Measurements from ENCODE around the gene FGF21. TPM values are rescaled to one million over a fixed set of nuclear protein-coding genes. Genes with fewer than 3 reads are reported as not detected.
A peak's percentile ranks its signal among the peaks of the same experiment; 100 is the strongest.

FGF21 gene
- total RNA-seq, 4 donors from 2014 or later, result not detected

DNA sequence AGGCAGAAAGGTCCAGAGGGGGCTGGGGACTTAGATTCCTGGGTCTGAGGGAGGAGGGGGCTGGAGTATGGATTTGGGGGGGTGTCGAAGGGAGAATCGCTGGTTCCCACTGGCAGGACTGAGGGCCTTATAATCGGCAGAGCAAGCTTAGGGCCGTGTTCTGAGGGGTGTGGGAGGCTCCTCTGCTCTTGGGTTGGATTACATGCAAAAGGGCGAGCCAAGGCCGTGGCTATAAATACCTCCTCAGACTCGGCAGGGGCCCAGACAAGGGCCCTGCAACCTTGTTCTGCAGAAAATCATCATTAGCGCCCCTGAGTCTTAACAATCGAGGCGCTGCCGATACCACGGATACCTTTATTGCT lies 35.1 kb upstream of the FGF21 start:
- no peak for TF ChIP-seq CTCF (IDR thresholded peaks at IDR 0.05)
- ATAC-seq (ENCODE audit: low FRiP score) (no peak), DNase-seq (ENCODE audit: low spot score) (no peak)

DNA sequence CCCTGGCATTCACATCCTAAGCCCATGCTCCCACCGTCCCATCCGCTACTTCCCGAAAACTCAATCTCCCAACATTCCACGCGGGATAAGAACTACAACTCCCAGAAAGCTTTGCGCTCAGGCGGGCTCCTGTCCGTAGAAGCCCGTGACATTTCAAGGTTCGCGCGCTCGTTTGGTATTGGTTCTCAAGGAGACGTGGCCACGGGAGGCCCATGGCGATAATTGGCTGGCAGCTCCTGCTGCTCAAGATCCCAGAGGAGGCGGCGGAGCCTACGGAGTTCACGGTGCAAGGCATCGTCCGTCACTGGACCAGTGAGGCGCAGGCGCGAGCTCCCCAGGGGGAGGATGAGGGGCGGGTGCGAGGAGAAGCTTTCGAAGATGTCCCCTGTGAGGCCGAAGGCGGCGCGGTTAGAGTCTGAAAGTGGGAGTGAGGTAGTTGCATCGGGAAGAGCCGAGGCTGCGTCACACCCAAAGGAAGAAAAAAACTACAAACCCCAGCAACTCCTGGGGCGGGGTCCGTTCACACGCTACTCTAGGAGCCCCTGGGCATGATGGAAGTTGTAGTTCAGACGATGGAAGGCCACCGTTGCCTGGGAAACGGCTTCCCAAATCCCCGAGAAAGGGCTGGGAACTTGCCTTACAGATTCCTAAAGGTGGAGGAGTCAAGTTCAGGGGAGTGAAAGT lies 34.6 kb upstream of the FGF21 start:
- DNase-seq (ENCODE audit: low spot score) (peak; percentile 99), ATAC-seq (ENCODE audit: low FRiP score) (peak; percentile 91)
- no peak for TF ChIP-seq CTCF (IDR thresholded peaks at IDR 0.05)

GRCh38 chr19:48722196-48722708 lies 33.1 kb upstream of the FGF21 start:
- ATAC-seq (ENCODE audit: low FRiP score) (no peak), DNase-seq (ENCODE audit: low spot score) (no peak)
- TF ChIP-seq CTCF (IDR thresholded peaks at IDR 0.05), result no peak

DNA sequence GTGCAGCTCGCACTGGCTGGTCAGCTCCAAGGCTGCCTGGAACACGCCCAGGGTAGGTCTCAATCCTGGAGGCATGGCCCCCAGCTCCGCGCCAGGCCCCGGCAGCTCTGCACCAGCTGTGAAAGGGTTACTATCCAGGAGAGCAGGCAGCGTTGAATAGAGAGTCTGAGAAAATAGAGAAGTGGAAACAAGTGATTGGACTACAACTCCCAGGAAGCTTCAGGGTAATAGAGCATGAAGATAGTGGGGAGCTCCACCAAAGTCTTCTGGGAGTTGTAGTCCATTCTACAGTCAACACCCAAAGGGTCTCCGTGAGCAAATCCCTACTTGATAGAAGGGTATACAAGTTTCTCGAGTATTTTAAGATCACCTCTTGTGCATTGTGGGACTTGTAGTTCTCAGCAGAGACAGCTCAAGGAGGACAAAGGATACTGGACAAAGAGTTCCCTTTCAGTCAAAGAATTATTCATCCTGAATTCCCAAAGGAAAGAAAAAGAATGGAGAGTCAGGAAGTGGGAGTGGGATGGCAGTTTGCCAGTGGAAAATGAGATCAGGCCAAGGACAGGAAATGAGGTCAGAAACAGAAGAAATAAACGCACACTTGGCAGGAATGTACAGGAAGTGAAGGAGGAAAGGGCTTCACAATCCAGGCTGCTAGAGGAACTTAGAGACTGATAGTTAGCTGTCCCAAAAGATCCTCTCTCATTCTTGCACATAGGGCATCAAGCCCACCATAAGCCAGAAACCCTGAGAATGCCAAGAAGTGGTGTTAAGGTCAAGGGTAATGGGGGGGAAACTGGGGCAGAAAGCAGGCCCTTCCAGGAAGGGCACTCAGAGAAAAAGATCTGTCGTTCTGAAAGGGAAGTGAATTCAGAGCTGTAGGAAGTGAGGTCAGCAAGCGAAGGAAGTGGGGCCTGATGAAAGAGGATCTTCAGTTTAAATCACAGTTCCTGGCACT lies 30.2 kb upstream of the FGF21 start:
- no peak for DNase-seq (ENCODE audit: low spot score)
- no peak for TF ChIP-seq CTCF (IDR thresholded peaks at IDR 0.05)
- ATAC-seq (ENCODE audit: low FRiP score), result no peak

DNA sequence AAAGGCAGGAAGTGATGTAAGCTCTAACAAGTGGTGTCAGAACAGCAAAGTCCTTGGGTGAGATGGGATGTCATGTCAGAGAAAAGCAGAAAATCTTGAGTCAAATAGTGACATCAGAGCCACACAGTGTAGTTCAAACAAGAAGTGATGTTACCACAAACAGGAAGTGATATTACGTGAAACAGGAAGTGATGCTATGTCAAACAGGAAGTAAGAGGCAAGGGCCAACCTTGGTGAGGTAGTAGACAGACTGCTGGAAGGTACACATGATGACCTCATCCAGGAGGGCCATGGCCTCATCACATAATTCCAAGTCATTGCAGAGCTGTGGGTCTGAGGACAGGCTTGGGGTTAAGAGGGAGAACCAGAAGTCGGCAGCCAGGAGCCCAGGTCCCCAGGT lies 28.8 kb upstream of the FGF21 start:
- DNase-seq (ENCODE audit: low spot score), result no peak
- ATAC-seq (ENCODE audit: low FRiP score), result no peak
- TF ChIP-seq CTCF (IDR thresholded peaks at IDR 0.05), result no peak

DNA sequence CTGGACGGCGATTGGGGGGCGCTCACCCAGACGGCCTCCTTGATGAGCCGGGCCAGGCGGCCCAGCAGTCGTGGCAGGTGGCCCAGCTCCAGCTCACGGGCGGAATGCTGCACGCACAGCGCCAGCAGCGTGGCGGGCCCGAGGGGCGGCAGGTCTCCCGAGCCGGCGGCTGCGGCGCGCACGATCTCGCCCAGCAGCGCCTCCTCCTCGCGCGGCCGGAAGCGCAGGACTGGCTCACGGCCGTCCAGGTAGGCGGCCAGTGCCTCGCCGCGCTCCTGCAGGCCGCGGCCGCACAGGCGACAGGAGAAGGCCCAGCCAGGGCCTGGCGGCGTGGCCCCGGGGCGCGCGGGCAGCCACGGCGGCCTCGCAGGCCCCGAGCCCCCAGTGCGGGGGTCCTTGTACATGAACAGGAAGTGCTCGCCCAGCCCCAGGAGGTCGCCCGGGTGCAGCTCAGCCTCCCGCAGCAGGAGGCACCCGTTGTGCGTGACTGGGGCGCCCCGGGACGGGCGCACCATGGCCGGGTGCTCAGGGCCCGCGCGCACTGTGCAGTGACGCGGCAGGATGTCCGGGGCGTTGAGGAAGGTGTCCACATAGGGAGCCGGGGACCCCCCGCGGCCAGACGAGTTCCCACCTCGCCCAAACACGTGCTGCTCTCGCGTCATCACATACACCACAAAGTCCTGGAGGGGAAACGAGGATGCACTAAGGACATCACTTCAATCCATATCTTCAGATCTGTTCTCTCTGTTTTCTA lies 26.2 kb upstream of the FGF21 start:
- peak; percentile 27 for ATAC-seq (ENCODE audit: low FRiP score)
- TF ChIP-seq CTCF (IDR thresholded peaks at IDR 0.05), result no peak
- no peak for DNase-seq (ENCODE audit: low spot score)
